Thymus (tissue), 11 donors: ENCODE data around the gene FHDC1. TPM values are rescaled to one million over a fixed set of nuclear protein-coding genes. Genes with fewer than 3 reads are reported as not detected.

Source experiments
- DNase-seq, 9 donors: peaks; one replicate each; pipeline ENCODE4 v3.0.0-alpha.2; 2013; ENCODE audit warnings: low spot score in 9 of 9, low read depth in 6 of 9, missing footprints in 1 of 9
- H3K27ac ChIP-seq, 2 donors: one replicate each; pipeline ENCODE4 v1.5.1; 2013; ENCODE audit warnings: control low read depth in 1 of 2, low read depth in 1 of 2, low read length in 1 of 2, mild to moderate bottlenecking in 1 of 2, moderate library complexity in 1 of 2
- H3K27me3 ChIP-seq, 2 donors: one replicate each; pipeline ENCODE4 v1.5.1; 2013; ENCODE audit warnings: low read length in 1 of 2; ENCODE audit not compliant: control insufficient read depth in 2 of 2, insufficient read depth in 1 of 2
- H3K36me3 ChIP-seq, 2 donors: one replicate each; pipeline ENCODE4 v1.5.1; 2013; ENCODE audit warnings: low read length in 1 of 2, mild to moderate bottlenecking in 1 of 2, moderate library complexity in 1 of 2; ENCODE audit not compliant: control insufficient read depth in 2 of 2, insufficient read depth in 2 of 2
- H3K4me1 ChIP-seq, 2 donors: one replicate each; pipeline ENCODE4 v1.5.1; 2013; ENCODE audit warnings: low read length in 2 of 2; ENCODE audit not compliant: control insufficient read depth in 2 of 2, insufficient read depth in 2 of 2
- H3K4me3 ChIP-seq, 2 donors: one replicate each; pipeline ENCODE4 v1.5.1; 2013; ENCODE audit warnings: low read length in 2 of 2, control low read depth in 1 of 2, mild to moderate bottlenecking in 1 of 2
- H3K9me3 ChIP-seq, 2 donors: one replicate each; pipeline ENCODE4 v1.5.1; 2013; ENCODE audit warnings: low read length in 1 of 2, mild to moderate bottlenecking in 1 of 2; ENCODE audit not compliant: control insufficient read depth in 2 of 2, insufficient read depth in 1 of 2
- WGBS: extraction: QIAGEN DNeasy Blood & Tissue Kit; methylation state at CpG from one replicate; pipeline ENCODE4 v1.1.7; 2013; 5-methylcytosine and 5-hydroxymethylcytosine counted together
- polyA plus RNA-seq: library from polyadenylated mRNA; stranded (reverse); fragments of 200-250 nt; gene quantifications from one replicate; pipeline ENCODE4 v1.2.3, GENCODE V29; 2013
- total RNA-seq: library from RNA; stranded (reverse); fragments of 120-200 nt; gene quantifications from one replicate; pipeline ENCODE4 v1.2.4, GENCODE V29; 2013
- donor health status: healthy.

Gene FHDC1
- total and polyA plus RNA-seq, 2 donors, result 0.33 to 2.8 TPM

- no peak for DNase-seq
Observed at GRCh38 chr4:153000076-153000420, 63.9 kb downstream of the FHDC1 start.

GRCh38 chr4:153001626-153002025 is 65.5 kb downstream of the FHDC1 start:
- Histone ChIP-seq H3K27ac (no peak overlapping the region), H3K27me3 (no peaks in the 10 kb centered on the region), H3K4me3 (no peak overlapping the region), H3K9me3 (no peaks in the 10 kb centered on the region), H3K4me1 (peaks cover 0 to 16% of the 10 kb centered on the region in 2 donors), H3K36me3 (no peaks in the 10 kb centered on the region)
- 80% methylated on average over 5 of the region's 5 CpGs for WGBS
- DNase-seq, result no peak

More at GRCh38 chr4:153000076-153000420, 63.9 kb downstream of the FHDC1 start:
- Histone ChIP-seq H3K27ac (no peak overlapping the region), H3K27me3 (no peaks in the 10 kb centered on the region), H3K4me3 (no peak overlapping the region), H3K9me3 (no peaks in the 10 kb centered on the region), H3K4me1 (peaks cover 0 to 16% of the 10 kb centered on the region in 2 donors), H3K36me3 (no peaks in the 10 kb centered on the region)
- WGBS, result 95% methylated on average over 1 of the region's 1 CpG

DNA sequence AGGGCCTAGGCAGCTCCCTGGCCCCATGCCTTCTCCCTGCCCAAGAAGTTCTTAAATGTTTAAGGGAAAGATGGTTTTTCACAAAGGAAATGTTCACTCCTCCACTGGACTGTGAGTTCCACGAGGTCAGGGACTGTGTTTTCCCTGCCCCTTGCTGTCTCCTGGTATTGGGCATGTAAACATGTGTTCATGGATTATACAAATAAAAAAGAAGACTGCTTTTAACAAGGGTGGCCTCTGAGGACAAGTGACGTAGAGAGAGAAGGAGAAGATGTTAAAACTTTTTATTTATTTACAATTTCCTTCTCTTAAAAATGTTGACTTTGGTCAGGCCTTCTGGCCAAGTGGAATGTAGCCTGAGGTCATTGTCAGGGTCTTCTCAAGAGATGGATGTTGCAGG is 66.0 kb downstream of the FHDC1 start:
- DNase-seq, result no peak
- H3K4me1 ChIP-seq, result peaks cover 0 to 14% of the 10 kb centered on the region in 2 donors
- H3K36me3 ChIP-seq, result no peaks in the 10 kb centered on the region
- H3K4me3 ChIP-seq, result no peak overlapping the region
- H3K27me3 ChIP-seq, result no peaks in the 10 kb centered on the region
- H3K27ac ChIP-seq, result no peak overlapping the region
- no peaks in the 10 kb centered on the region for H3K9me3 ChIP-seq
- 66% methylated on average over 2 of the region's 2 CpGs for WGBS

DNA sequence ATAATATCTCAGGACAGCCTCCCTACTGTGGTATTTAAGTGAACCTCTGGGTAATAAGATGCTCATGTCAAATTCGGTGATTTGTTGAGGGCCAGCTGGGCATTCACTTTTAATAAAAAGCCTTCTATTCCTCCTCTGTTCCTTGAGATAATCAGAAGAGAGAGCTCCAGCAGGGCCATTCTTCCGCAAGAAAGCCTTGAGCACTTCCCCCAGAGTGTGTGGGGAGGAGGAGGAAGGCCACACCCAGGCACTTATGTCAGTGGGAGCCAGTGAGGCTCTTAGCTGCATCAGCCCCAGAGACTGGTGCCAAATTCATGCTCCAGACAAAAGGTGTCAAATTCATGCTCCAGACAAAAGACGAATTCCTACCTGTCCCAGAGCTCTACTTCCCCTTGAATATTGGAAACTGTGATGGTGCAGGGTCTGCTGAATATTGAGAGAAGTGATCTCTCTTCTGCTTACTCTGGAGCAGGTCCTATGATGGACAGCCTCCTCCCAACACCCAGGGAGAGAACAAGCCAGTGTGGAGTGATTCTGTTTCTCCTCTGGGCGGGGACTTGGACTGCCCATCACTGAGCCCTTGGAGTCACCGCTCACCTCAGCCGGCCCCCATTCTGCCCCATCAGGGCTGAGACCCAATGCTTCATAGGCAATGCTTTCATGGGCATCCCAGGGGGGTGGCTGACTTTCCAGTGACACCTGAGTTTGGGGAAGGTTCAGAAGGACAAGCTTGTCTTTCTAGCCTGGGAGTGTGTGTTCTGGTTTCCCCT is 68.1 kb downstream of the FHDC1 start:
- Histone ChIP-seq H3K9me3 (no peaks in the 10 kb centered on the region), H3K4me3 (no peak overlapping the region), H3K36me3 (no peaks in the 10 kb centered on the region), H3K4me1 (peaks cover 0 to 14% of the 10 kb centered on the region in 2 donors), H3K27ac (no peak overlapping the region), H3K27me3 (no peaks in the 10 kb centered on the region)
- WGBS, result 78% methylated on average over 6 of the region's 6 CpGs
- no peak for DNase-seq

DNA sequence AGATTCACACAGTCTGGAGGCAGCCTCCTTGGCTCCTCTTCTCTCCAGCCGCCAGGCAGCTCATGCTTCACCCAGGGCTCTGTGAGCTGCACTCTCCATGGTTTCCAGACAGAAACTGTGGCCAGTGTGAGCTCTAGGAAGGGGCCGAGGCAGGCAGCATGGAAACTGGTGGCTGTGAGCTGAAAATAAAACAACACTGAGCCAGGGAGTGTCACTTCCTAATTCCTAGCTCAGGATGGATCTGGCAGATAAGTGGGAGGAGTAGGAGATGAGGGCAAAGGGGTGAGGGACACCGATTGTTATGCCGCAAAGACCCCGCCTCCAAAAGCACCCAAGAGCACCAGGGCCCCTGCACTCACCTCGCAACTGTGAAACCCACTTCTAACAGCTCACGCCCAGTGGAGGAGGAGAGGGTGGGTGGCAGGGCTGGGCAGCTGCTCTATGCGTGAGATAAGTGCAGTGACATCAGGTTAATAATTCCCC is 69.8 kb downstream of the FHDC1 start:
- H3K4me1 ChIP-seq, result peaks cover 0 to 14% of the 10 kb centered on the region in 2 donors
- peaks cover 0 to 3% of the 10 kb centered on the region in 2 donors for H3K9me3 ChIP-seq
- DNase-seq, result peak in 1 of 9 donors; percentile 12
- WGBS, result 82% methylated on average over 8 of the region's 8 CpGs
- no peak overlapping the region for H3K27ac ChIP-seq
- no peak overlapping the region for H3K4me3 ChIP-seq
- H3K27me3 ChIP-seq, result no peaks in the 10 kb centered on the region
- H3K36me3 ChIP-seq, result no peaks in the 10 kb centered on the region

DNA sequence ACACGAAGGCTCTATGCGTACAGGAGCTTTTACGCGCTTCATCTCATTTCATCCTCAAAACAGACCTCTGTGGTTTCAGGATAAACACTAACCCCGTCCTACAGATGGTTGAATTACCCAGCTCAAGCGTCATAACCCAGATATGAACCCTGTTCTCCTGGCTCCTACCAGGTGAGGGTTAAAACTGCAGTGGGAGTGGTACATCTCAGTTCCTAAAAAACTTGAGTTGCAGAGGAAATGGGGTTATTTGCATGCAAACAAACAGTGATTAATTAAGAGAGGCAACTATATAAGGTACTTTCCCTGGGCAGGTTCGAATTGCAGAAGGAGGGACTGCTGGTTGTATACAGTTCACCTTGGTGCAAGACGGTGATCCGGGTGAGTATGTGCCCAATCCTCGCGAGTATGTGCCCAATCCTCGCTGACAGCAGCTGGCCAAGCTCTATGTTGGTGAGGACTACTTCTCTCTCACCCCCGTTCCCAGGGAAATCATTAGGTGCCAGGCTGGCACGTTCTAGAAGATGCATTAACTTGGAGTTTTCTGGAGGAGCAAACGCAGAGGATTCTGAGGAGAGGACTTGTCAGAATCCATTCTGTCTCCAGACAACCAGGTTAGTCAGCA is 72.6 kb downstream of the FHDC1 start:
- Histone ChIP-seq H3K4me3 (no peak overlapping the region), H3K27me3 (no peaks in the 10 kb centered on the region), H3K27ac (no peak overlapping the region), H3K36me3 (no peaks in the 10 kb centered on the region), H3K4me1 (peaks cover 0 to 11% of the 10 kb centered on the region in 2 donors), H3K9me3 (peaks cover 0 to 7% of the 10 kb centered on the region in 2 donors)
- no peak for DNase-seq
- WGBS, result 93% methylated on average over 15 of the region's 15 CpGs

DNA sequence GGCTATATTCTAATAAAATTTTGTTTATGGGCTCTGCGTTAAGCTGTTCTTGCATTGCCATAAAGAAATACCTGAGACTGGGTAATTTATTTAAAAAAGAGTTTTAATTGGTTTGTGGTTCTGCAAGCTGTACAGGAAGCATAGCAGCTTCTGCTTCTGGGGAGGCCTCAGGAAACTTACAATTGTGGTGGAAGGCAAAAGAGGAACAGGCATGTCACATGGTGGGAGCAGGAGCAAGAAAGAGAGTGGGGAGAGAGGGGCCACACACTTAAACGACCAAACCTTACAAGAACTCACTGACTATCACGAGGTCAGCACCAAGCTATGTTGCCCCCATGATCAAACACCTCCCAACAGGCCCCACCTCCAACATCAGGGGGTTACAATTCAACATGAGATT is 74.0 kb downstream of the FHDC1 start:
- 75% methylated on average over 3 of the region's 3 CpGs for WGBS
- DNase-seq, result no peak

GRCh38 chr4:153013202-153013977 is 77.3 kb downstream of the FHDC1 start:
- no peak for DNase-seq
- WGBS, result 78% methylated on average over 5 of the region's 5 CpGs
- Histone ChIP-seq H3K9me3 (peaks cover 0 to 7% of the 10 kb centered on the region in 2 donors), H3K4me1 (no peaks in the 10 kb centered on the region), H3K4me3 (no peak overlapping the region), H3K36me3 (no peaks in the 10 kb centered on the region), H3K27ac (no peak overlapping the region), H3K27me3 (no peaks in the 10 kb centered on the region)

More for the DNA sequence above, 74.0 kb downstream of the FHDC1 start:
- H3K36me3 ChIP-seq, result no peaks in the 10 kb centered on the region
- peaks cover 0 to 11% of the 10 kb centered on the region in 2 donors for H3K4me1 ChIP-seq
- H3K4me3 ChIP-seq, result no peak overlapping the region
- H3K9me3 ChIP-seq, result peaks cover 0 to 7% of the 10 kb centered on the region in 2 donors
- H3K27ac ChIP-seq, result no peak overlapping the region
- H3K27me3 ChIP-seq, result no peaks in the 10 kb centered on the region

- H3K9me3 ChIP-seq, result peaks cover 0 to 7% of the 10 kb centered on the region in 2 donors
- no peaks in the 10 kb centered on the region for H3K4me1 ChIP-seq
- no peak for DNase-seq
- H3K36me3 ChIP-seq, result no peaks in the 10 kb centered on the region
- no peak overlapping the region for H3K27ac ChIP-seq
- H3K27me3 ChIP-seq, result no peaks in the 10 kb centered on the region
- no peak overlapping the region for H3K4me3 ChIP-seq
Observed at GRCh38 chr4:153014460-153014859, 78.3 kb downstream of the FHDC1 start.
